IMR-90 (cell line): Measurements from ENCODE around the gene NTRK3. TPM values are rescaled to one million over a fixed set of nuclear protein-coding genes. Genes with fewer than 3 reads are reported as not detected.

Experiments used
- ATAC-seq: fragments of 200-7000 bp; cut with Tn5 transposase; 2 replicates; pipeline ENCODE4 v1.9.1; 2020; ENCODE audit warnings: low read depth, mild to moderate bottlenecking, moderate library complexity
- BruUV-seq: library from RNA; stranded (reverse); fragments of 400-500 nt; replicated peaks from 2 replicates; lab custom pipeline; 2021; lab: Mats Ljungman, UMichigan
- CTCF ChIA-PET: fragments of 300-600 bp; formaldehyde crosslinking; extraction: SDS; loops from one replicate; lab custom pipeline; 2021; ENCODE audit warnings: antibody characterized with exemption; lab: Yijun Ruan, JAX
- POLR2A ChIA-PET: fragments of 300-600 bp; sonication (Branson Sonifier 250); formaldehyde crosslinking; loops from one replicate; lab custom pipeline; 2022; ENCODE audit warnings: antibody characterized with exemption; ENCODE audit not compliant: unreplicated experiment; lab: Charles Lee
- DNase-seq: peaks from one replicate; pipeline ENCODE4 v3.0.0; 2013
- H2AFZ ChIP-seq: replicated peaks from 2 replicates; pipeline ENCODE3; 2013; ENCODE audit warnings: low read length, mild to moderate bottlenecking; ENCODE audit not compliant: poor library complexity
- H2AK5ac ChIP-seq: 2 replicates; pipeline ENCODE4 v1.6.1; 2013; ENCODE audit warnings: low read depth, low read length, inconsistent platforms
- H2AK9ac ChIP-seq: replicated peaks from 2 replicates; pipeline ENCODE3; 2013; ENCODE audit warnings: mild to moderate bottlenecking, low read depth, low read length, moderate library complexity; ENCODE audit not compliant: poor library complexity
- H2BK120ac ChIP-seq: 2 replicates; pipeline ENCODE4 v1.6.1; 2013; ENCODE audit warnings: low read depth, low read length, inconsistent platforms
- H2BK15ac ChIP-seq: 3 replicates; pipeline ENCODE4 v1.6.1; 2013; ENCODE audit warnings: low read depth, low read length, inconsistent platforms
- H2BK20ac ChIP-seq: 2 replicates; pipeline ENCODE4 v1.6.1; 2013; ENCODE audit warnings: low read depth, mild to moderate bottlenecking, inconsistent platforms, low read length, moderate library complexity
- H2BK5ac ChIP-seq: 2 replicates; pipeline ENCODE4 v1.6.1; 2013; ENCODE audit warnings: mild to moderate bottlenecking, low read depth, low read length, inconsistent platforms; ENCODE audit not compliant: poor library complexity, severe bottlenecking
- H3K14ac ChIP-seq: replicated peaks from 2 replicates; pipeline ENCODE4 v1.6.1; 2013; ENCODE audit warnings: low read depth, low read length, inconsistent platforms
- H3K18ac ChIP-seq: 2 replicates; pipeline ENCODE4 v1.6.1; 2013; ENCODE audit warnings: low read depth, low read length, control low read depth
- H3K23ac ChIP-seq: 2 replicates; pipeline ENCODE4 v1.6.1; 2013; ENCODE audit warnings: low read depth, low read length, inconsistent platforms
- H3K27ac ChIP-seq: 2 replicates; pipeline ENCODE4 v1.5.1; 2013; ENCODE audit warnings: mild to moderate bottlenecking, control low read depth, low read length; ENCODE audit not compliant: insufficient read depth
- H3K27me3 ChIP-seq: 2 replicates; pipeline ENCODE4 v1.6.1; 2013; ENCODE audit warnings: low read length; ENCODE audit not compliant: control insufficient read depth, insufficient read depth
- H3K36me3 ChIP-seq: 2 replicates; pipeline ENCODE4 v1.6.1; 2013; ENCODE audit warnings: low read length, mixed read lengths; ENCODE audit not compliant: control insufficient read depth, insufficient read depth
- H3K4ac ChIP-seq: 2 replicates; pipeline ENCODE4 v1.6.1; 2013; ENCODE audit warnings: low read depth, low read length, inconsistent platforms
- H3K4me1 ChIP-seq: 2 replicates; pipeline ENCODE4 v1.6.1; 2013; ENCODE audit warnings: low read length, mixed read lengths; ENCODE audit not compliant: control insufficient read depth, insufficient read depth
- H3K4me2 ChIP-seq: 2 replicates; pipeline ENCODE4 v1.6.1; 2013; ENCODE audit warnings: low read depth, mild to moderate bottlenecking, control low read depth, low read length, moderate library complexity
- H3K4me3 ChIP-seq: 2 replicates; pipeline ENCODE4 v1.5.1; 2013; ENCODE audit warnings: low read depth, mild to moderate bottlenecking, control low read depth, low read length, moderate library complexity; ENCODE audit not compliant: insufficient read depth
- H3K56ac ChIP-seq: 2 replicates; pipeline ENCODE4 v1.6.1; 2013; ENCODE audit warnings: low read length, inconsistent platforms; ENCODE audit not compliant: insufficient read depth; ENCODE audit errors: extremely low read depth
- H3K79me1 ChIP-seq, 2 experiments: 2 replicates each; pipeline ENCODE4 v1.6.1; 2013; ENCODE audit warnings: low read length in 2 of 2, inconsistent platforms in 1 of 2, low read depth in 1 of 2
- H3K9ac ChIP-seq: 2 replicates; pipeline ENCODE4 v1.6.1; 2013; ENCODE audit warnings: low read depth, low read length, control low read depth
- H3K9me1 ChIP-seq: 2 replicates; pipeline ENCODE4 v1.6.1; 2013; ENCODE audit warnings: low read length, inconsistent platforms; ENCODE audit not compliant: insufficient read depth
- H3K9me3 ChIP-seq: 2 replicates; pipeline ENCODE4 v1.6.1; 2013; ENCODE audit warnings: low read length; ENCODE audit not compliant: control insufficient read depth, insufficient read depth
- H4K20me1 ChIP-seq: 2 replicates; pipeline ENCODE4 v1.6.1; 2013; ENCODE audit warnings: low read length, inconsistent platforms; ENCODE audit not compliant: insufficient read depth
- H4K5ac ChIP-seq: 2 replicates; pipeline ENCODE4 v1.6.1; 2013; ENCODE audit warnings: mild to moderate bottlenecking, low read depth, low read length, control low read depth
- H4K8ac ChIP-seq, 2 experiments: 2 replicates each; pipeline ENCODE4 v1.6.1; 2013; ENCODE audit warnings: low read depth in 2 of 2, low read length in 2 of 2, control low read depth in 1 of 2, inconsistent platforms in 1 of 2
- H4K91ac ChIP-seq: 2 replicates; pipeline ENCODE4 v1.6.1; 2013; ENCODE audit warnings: low read depth, low read length, inconsistent platforms; ENCODE audit not compliant: insufficient read depth
- BHLHE40 ChIP-seq: fragments of 150-350 bp; IDR thresholded peaks from 2 replicates; pipeline ENCODE4 v1.6.1; 2016; ENCODE audit warnings: mild to moderate bottlenecking, low read depth, low read length
- CEBPB ChIP-seq: IDR thresholded peaks from 2 replicates; pipeline ENCODE4 v1.6.1; 2012; ENCODE audit warnings: low read depth, low read length, improper control_type of control experiment
- CHD1 ChIP-seq: IDR thresholded peaks from 2 replicates; pipeline ENCODE4 v1.6.1; 2012; ENCODE audit warnings: low read depth, low read length, improper control_type of control experiment
- FOS ChIP-seq: fragments of 150-350 bp; IDR thresholded peaks from 2 replicates; pipeline ENCODE4 v1.6.1; 2016; ENCODE audit warnings: low read depth, low read length
- MAFK ChIP-seq: IDR thresholded peaks from 2 replicates; pipeline ENCODE4 v1.6.1; 2012; ENCODE audit warnings: low read depth, low read length, improper control_type of control experiment
- MAZ ChIP-seq: IDR thresholded peaks from 2 replicates; pipeline ENCODE4 v1.6.1; 2012; ENCODE audit warnings: low read depth, mild to moderate bottlenecking, low read length, improper control_type of control experiment, moderate library complexity, borderline replicate concordance
- MXI1 ChIP-seq: IDR thresholded peaks from 2 replicates; pipeline ENCODE4 v1.6.1; 2012; ENCODE audit warnings: low read depth, mild to moderate bottlenecking, low read length, moderate library complexity, borderline replicate concordance
- NFE2L2 ChIP-seq: fragments of 150-350 bp; IDR thresholded peaks from 2 replicates; pipeline ENCODE4 v1.6.1; 2016; ENCODE audit warnings: low read depth, mild to moderate bottlenecking, low read length
- POLR2A ChIP-seq: IDR thresholded peaks from 2 replicates; pipeline ENCODE4 v1.6.1; 2012; ENCODE audit warnings: mild to moderate bottlenecking, low read depth, low read length
- RAD21 ChIP-seq: IDR thresholded peaks from 2 replicates; pipeline ENCODE4 v1.6.1; 2012; ENCODE audit warnings: low read length, improper control_type of control experiment
- RCOR1 ChIP-seq: IDR thresholded peaks from 2 replicates; pipeline ENCODE4 v1.6.1; 2012; ENCODE audit warnings: mild to moderate bottlenecking, low read length, improper control_type of control experiment; ENCODE audit not compliant: insufficient replicate concordance
- RFX5 ChIP-seq: IDR thresholded peaks from 2 replicates; pipeline ENCODE4 v1.8.0; 2012; ENCODE audit warnings: low read depth, mild to moderate bottlenecking, low read length, moderate library complexity
- SMC3 ChIP-seq: fragments of 150-350 bp; IDR thresholded peaks from 2 replicates; pipeline ENCODE4 v1.6.1; 2016; ENCODE audit warnings: low read depth, mild to moderate bottlenecking, antibody characterized with exemption, low read length, moderate library complexity
- WGBS, 2 experiments: methylation state at CpG; one replicate each; pipeline versions ENCODE4 v1.1.5 to v1.1.7; 2013; ENCODE audit warnings: missing lambda C conversion rate in 2 of 2; ENCODE audit not compliant: insufficient read length in 1 of 2; ENCODE audit errors: extremely low coverage in 2 of 2; 5-methylcytosine and 5-hydroxymethylcytosine counted together
- dilution Hi-C: fragments of 300-500 bp; cut with HindIII; formaldehyde crosslinking; loops from one replicate; pipeline ENCODE4 v1.14.3; 2018; ENCODE audit warnings: low sequenced_read_pairs; ENCODE audit not compliant: unreplicated experiment
- in situ Hi-C: fragments of 300-500 bp; cut with MboI; formaldehyde crosslinking; loops from 3 replicates; pipeline ENCODE4 v1.14.3; 2019; ENCODE audit warnings: low sequenced_read_pairs, inconsistent platforms, mixed read lengths
- intact Hi-C: fragments of 100-400 bp; cut with micrococcal nuclease; formaldehyde crosslinking; loops from 2 replicates; pipeline ENCODE4 v1.10.0; 2022
- polyA plus RNA-seq, 3 experiments: library from polyadenylated mRNA; depleted of rRNA; stranded (reverse); fragments of >200 nt; gene quantifications; 2 replicates each; pipeline ENCODE4 v1.2.3, GENCODE V29; 2012; ENCODE audit warnings: low replicate concordance in 1 of 3
- total RNA-seq: library from RNA; depleted of rRNA; stranded (reverse); fragments of >200 nt; gene quantifications from 2 replicates; pipeline ENCODE4 v1.2.3, GENCODE V29; 2012
- TF ChIP-seq, protein P1 (sequence below): conservative IDR thresholded peaks from 2 replicates; pipeline ENCODE4 v1.5.1; 2012; ENCODE audit warnings: mild to moderate bottlenecking, low read depth, low read length, improper control_type of control experiment
- TF ChIP-seq, protein P2 (sequence below): fragments of 150-350 bp; IDR thresholded peaks from 2 replicates; pipeline ENCODE4 v1.6.1; 2016; ENCODE audit warnings: low read depth, mild to moderate bottlenecking, low read length, moderate library complexity, borderline replicate concordance
- TF ChIP-seq, protein P3 (sequence below): fragments of 150-350 bp; IDR thresholded peaks from 2 replicates; pipeline ENCODE4 v1.6.1; 2017; ENCODE audit warnings: mild to moderate bottlenecking, antibody characterized with exemption, low read length, low read depth

Gene NTRK3
- total and polyA plus RNA-seq, 2 of the 4 experiments (the other 2 are of a cell fraction) = under 0.01 to 0.15 TPM

DNA sequence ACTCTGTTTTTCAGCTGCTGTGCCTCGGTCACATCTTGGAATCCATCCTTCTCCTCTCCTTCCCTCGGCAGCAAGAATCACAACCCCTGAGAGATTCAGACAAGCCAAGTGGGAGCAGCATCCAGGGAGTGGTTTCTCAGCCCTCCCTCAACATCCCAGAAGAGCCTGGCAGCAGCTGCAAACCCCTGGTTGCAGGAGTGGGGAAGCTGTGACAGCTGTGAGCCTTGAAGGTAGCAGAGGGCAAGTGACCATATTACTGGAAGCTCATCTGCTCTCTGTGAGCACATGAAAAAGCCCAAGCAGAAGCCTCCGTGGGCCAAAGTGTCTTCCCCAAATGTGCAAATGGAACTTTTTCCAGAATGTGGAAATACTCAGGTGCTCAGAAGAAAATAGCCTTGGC lies 312.9 kb downstream of the NTRK3 start:
- no peak overlapping the region for H3K56ac ChIP-seq
- no peak for TF ChIP-seq RAD21
- TF ChIP-seq SMC3 = no peak
- no peak for TF ChIP-seq CHD1
- TF ChIP-seq, protein P1, sequence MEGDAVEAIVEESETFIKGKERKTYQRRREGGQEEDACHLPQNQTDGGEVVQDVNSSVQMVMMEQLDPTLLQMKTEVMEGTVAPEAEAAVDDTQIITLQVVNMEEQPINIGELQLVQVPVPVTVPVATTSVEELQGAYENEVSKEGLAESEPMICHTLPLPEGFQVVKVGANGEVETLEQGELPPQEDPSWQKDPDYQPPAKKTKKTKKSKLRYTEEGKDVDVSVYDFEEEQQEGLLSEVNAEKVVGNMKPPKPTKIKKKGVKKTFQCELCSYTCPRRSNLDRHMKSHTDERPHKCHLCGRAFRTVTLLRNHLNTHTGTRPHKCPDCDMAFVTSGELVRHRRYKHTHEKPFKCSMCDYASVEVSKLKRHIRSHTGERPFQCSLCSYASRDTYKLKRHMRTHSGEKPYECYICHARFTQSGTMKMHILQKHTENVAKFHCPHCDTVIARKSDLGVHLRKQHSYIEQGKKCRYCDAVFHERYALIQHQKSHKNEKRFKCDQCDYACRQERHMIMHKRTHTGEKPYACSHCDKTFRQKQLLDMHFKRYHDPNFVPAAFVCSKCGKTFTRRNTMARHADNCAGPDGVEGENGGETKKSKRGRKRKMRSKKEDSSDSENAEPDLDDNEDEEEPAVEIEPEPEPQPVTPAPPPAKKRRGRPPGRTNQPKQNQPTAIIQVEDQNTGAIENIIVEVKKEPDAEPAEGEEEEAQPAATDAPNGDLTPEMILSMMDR = no peak
- no peak for TF ChIP-seq POLR2A
- TF ChIP-seq BHLHE40 = no peak
- no peak for TF ChIP-seq MXI1
- no peak for TF ChIP-seq CEBPB
- no peak for TF ChIP-seq NFE2L2
- TF ChIP-seq, protein P2, sequence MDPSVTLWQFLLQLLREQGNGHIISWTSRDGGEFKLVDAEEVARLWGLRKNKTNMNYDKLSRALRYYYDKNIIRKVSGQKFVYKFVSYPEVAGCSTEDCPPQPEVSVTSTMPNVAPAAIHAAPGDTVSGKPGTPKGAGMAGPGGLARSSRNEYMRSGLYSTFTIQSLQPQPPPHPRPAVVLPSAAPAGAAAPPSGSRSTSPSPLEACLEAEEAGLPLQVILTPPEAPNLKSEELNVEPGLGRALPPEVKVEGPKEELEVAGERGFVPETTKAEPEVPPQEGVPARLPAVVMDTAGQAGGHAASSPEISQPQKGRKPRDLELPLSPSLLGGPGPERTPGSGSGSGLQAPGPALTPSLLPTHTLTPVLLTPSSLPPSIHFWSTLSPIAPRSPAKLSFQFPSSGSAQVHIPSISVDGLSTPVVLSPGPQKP = no peak
- no peak for TF ChIP-seq FOS
- TF ChIP-seq MAZ = no peak
- TF ChIP-seq, protein P3, sequence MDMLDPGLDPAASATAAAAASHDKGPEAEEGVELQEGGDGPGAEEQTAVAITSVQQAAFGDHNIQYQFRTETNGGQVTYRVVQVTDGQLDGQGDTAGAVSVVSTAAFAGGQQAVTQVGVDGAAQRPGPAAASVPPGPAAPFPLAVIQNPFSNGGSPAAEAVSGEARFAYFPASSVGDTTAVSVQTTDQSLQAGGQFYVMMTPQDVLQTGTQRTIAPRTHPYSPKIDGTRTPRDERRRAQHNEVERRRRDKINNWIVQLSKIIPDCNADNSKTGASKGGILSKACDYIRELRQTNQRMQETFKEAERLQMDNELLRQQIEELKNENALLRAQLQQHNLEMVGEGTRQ = no peak
- TF ChIP-seq RFX5 = no peak
- TF ChIP-seq MAFK = no peak
- no peak for TF ChIP-seq RCOR1
- BruUV-seq = no TSS peak
- no peak overlapping the region for H3K18ac ChIP-seq
- no peak overlapping the region for H3K4me2 ChIP-seq
- no peak overlapping the region for H3K27ac ChIP-seq
- H3K36me3 ChIP-seq = no peaks in the 10 kb centered on the region
- no peak overlapping the region for H2AFZ ChIP-seq
- dilution Hi-C loops = no loop called here
- no peak overlapping the region for H3K23ac ChIP-seq
- no peaks in the 10 kb centered on the region for H4K20me1 ChIP-seq
- no peak overlapping the region for H3K9ac ChIP-seq
- POLR2A ChIA-PET = no interaction called here
- H2BK20ac ChIP-seq = no peak overlapping the region
- no peaks in the 10 kb centered on the region for H3K4me1 ChIP-seq
- no peak overlapping the region for H2AK9ac ChIP-seq
- intact Hi-C loops = no loop called here
- CTCF ChIA-PET = no interaction called here
- no peaks in the 10 kb centered on the region for H3K79me1 ChIP-seq
- H3K27me3 ChIP-seq = no peaks in the 10 kb centered on the region
- DNase-seq (no peak), ATAC-seq (no peak)
- peaks cover 2% of the 10 kb centered on the region; the same call in 1 of the 2 replicates for H3K9me3 ChIP-seq
- no peak overlapping the region for H4K8ac ChIP-seq
- H2AK5ac ChIP-seq = no peak overlapping the region
- no peak overlapping the region for H4K91ac ChIP-seq
- no peak overlapping the region for H4K5ac ChIP-seq
- H3K9me1 ChIP-seq = no peaks in the 10 kb centered on the region
- H2BK15ac ChIP-seq = no peak overlapping the region
- in situ Hi-C loops = no loop called here
- no CpG with 5 or more reads among the region's 3 CpGs for WGBS, 2 experiments
- no peak overlapping the region for H2BK5ac ChIP-seq
- no peak overlapping the region for H3K4ac ChIP-seq
- no peak overlapping the region for H3K4me3 ChIP-seq
- no peak overlapping the region for H2BK120ac ChIP-seq
- H3K14ac ChIP-seq = no peak overlapping the region
